ENCODE measurements around the gene SPEG.

- TF ChIP-seq CTCF (IDR thresholded peaks at IDR 0.05 in 8 of 11, conservative IDR thresholded peaks at IDR 0.05 in 3 of 11) (no peak), POLR2A (IDR thresholded peaks at IDR 0.05) (no peak)
Observed at GRCh38 chr2:219507581-219508443, 73.2 kb downstream of the SPEG start.
